Activated naive CD4-positive, alpha-beta T cell treated with anti-CD3 and anti-CD28 coated beads for 36 hours (primary cell): ENCODE results near the gene DOP1B. TPM values are rescaled to one million over a fixed set of nuclear protein-coding genes. Genes with fewer than 3 reads are reported as not detected.
"Not testable (repeated sequence)": the region's sequence is repeated elsewhere in the genome, so short reads cannot be mapped to it uniquely, and the experiment has no call there.

Experiments
- CTCF ChIA-PET: fragments of 350-600 bp; sonication (Branson Sonifier 250); formaldehyde crosslinking; loops from one replicate; lab custom pipeline; 2021; ENCODE audit warnings: antibody characterized with exemption; lab: Charles Lee
- DNase-seq: peaks from one replicate; pipeline ENCODE4 v3.0.0-alpha.2; 2020
- H3K27ac Mint-ChIP-seq: one replicate; pipeline ENCODE4 v1.8.0; 2021; ENCODE audit warnings: mild to moderate bottlenecking, mixed read lengths
- H3K27me3 Mint-ChIP-seq: one replicate; pipeline ENCODE4 v1.8.0; 2021; ENCODE audit warnings: low read depth, mixed read lengths
- H3K36me3 Mint-ChIP-seq: one replicate; pipeline ENCODE4 v1.8.0; 2021; ENCODE audit warnings: low read depth, mixed read lengths
- H3K4me1 Mint-ChIP-seq: one replicate; pipeline ENCODE4 v1.8.0; 2021; ENCODE audit warnings: low read depth, mixed read lengths
- H3K4me3 Mint-ChIP-seq: one replicate; pipeline ENCODE4 v1.8.0; 2021; ENCODE audit warnings: mild to moderate bottlenecking, moderate library complexity, mixed read lengths
- H3K9me3 Mint-ChIP-seq: one replicate; pipeline ENCODE4 v1.8.0; 2021; ENCODE audit warnings: mixed read lengths
- intact Hi-C: fragments of 100-400 bp; cut with micrococcal nuclease; formaldehyde crosslinking; loops from one replicate; pipeline ENCODE4 v1.15.1; 2023
- total RNA-seq, 2 experiments: library from RNA; stranded (reverse); gene quantifications; one replicate each; pipeline ENCODE4 v1.2.3, GENCODE V29; 2021

The DOP1B gene
- total RNA-seq, 2 experiments from 2014 or later: 16.4 to 19.6 TPM

DNA sequence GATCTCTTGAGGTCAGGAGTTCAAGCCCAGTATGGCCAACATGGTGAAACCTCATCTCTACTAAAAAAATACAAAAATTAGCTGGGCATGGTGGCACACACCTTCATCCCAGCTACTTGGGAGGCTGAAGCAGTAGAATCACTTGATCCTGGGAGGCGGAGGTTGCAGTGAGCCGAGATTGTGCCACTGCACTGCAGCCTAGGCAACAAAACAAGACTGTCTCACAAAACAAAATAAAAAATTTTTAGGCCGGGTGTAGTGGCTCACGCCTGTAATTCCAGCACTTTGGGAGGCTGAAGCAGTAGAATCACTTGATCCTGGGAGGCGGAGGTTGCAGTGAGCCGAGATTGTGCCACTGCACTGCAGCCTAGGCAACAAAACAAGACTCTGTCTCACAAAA lies 12.4 kb upstream of the DOP1B start:
- not testable (repeated sequence) for H3K4me3 Mint-ChIP-seq, H3K27ac Mint-ChIP-seq, H3K27me3 Mint-ChIP-seq, DNase-seq, H3K36me3 Mint-ChIP-seq, H3K9me3 Mint-ChIP-seq
- peaks cover 18% of the 10 kb centered on the region for H3K4me1 Mint-ChIP-seq
- CTCF ChIA-PET: interaction anchor here (0.7 to 1.8 kb wide), 3 partner anchors 8 to 116 kb away, joined by 3 to 7 read pairs (median 4); no protein-coding TSS in a partner anchor
- intact Hi-C loops: loop anchor here (10.0 kb wide), 1 partner anchor 561 kb away; no protein-coding TSS in a partner anchor

DNA sequence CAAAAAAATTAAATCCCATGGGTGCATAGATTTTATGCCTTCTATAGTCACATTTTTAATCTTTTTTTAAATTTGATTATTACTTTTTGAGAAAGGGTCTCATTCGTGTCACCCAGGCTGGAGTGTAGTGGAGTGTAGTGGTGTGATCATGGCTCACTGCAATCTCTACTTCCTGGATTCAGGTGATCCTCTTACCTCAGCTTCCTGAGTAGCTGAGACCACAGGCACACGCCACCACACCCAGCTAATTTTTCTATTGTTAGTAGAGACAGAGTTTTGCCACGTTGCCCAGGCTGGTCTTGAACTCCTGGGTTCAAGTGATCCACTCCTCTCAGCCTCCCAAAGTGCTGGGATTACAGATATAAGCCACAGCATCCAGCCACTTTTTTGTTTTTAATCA lies 11.4 kb upstream of the DOP1B start:
- CTCF ChIA-PET: no interaction called here
- Mint-ChIP-seq H3K27ac (no peak overlapping the region), H3K4me3 (no peak overlapping the region), H3K36me3 (peaks cover 6% of the 10 kb centered on the region), H3K4me1 (peaks cover 26% of the 10 kb centered on the region), H3K27me3 (no peaks in the 10 kb centered on the region), H3K9me3 (no peaks in the 10 kb centered on the region)
- DNase-seq: no peak
- intact Hi-C loops: loop anchor here (10.0 kb wide), 1 partner anchor 560 kb away; no protein-coding TSS in a partner anchor

DNA sequence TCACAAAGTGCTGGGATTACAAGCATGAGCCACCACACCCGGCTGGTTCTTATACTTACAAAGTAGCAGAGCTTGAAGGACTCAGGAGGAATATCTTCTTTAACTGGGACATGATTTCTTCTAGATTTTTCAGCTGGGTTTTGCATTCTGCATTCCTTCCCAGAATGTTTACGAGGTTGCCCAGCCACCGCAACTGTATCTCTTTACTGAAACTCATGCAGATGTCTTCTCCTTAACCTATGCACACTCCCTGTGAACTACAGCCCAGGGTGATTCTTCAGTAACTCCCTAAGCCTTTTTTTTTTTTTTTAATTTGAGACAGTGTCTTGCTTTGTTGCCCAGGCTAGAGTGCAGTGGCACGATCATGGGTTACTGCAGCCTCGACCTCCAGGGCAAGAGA lies 8.7 kb upstream of the DOP1B start:
- peaks cover 26% of the 10 kb centered on the region for H3K4me1 Mint-ChIP-seq
- peaks cover 3% of the 10 kb centered on the region for H3K36me3 Mint-ChIP-seq
- intact Hi-C loops: loop anchor here (10.0 kb wide), 1 partner anchor 557 kb away; no protein-coding TSS in a partner anchor
- no peaks in the 10 kb centered on the region for H3K27me3 Mint-ChIP-seq
- H3K27ac Mint-ChIP-seq: no peak overlapping the region
- CTCF ChIA-PET: interaction anchor here (0.7 kb wide), 1 partner anchor 25 kb away, joined by 4 read pairs; no protein-coding TSS in a partner anchor
- no peak for DNase-seq
- H3K9me3 Mint-ChIP-seq: no peaks in the 10 kb centered on the region
- no peak overlapping the region for H3K4me3 Mint-ChIP-seq

DNA sequence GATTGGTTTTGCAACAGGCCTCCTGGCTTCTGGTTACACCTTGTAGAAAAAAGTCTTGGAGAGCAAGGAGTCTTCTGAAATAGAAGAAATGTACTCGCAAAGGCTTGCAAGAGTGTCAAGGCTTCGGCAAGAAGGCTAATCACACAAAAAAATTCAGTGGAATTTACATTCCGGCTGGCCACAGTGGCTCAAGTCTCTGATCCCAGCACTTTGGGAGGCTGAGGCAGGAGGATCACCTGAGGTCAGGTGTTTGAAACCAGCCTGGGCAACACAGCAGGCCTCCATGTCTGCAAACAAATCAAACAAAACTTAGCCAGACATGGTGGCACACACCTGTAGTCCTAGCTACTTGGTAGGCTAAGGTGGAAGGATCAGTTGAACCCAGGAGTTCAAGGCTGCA lies 7.7 kb upstream of the DOP1B start:
- intact Hi-C loops: loop anchor here (10.0 kb wide), 1 partner anchor 556 kb away; no protein-coding TSS in a partner anchor
- H3K27ac Mint-ChIP-seq: no peak overlapping the region
- H3K4me1 Mint-ChIP-seq: peaks cover 30% of the 10 kb centered on the region
- H3K9me3 Mint-ChIP-seq: no peaks in the 10 kb centered on the region
- H3K4me3 Mint-ChIP-seq: no peak overlapping the region
- DNase-seq: no peak
- H3K36me3 Mint-ChIP-seq: peaks cover 3% of the 10 kb centered on the region
- H3K27me3 Mint-ChIP-seq: no peaks in the 10 kb centered on the region
- CTCF ChIA-PET: no interaction called here

DNA sequence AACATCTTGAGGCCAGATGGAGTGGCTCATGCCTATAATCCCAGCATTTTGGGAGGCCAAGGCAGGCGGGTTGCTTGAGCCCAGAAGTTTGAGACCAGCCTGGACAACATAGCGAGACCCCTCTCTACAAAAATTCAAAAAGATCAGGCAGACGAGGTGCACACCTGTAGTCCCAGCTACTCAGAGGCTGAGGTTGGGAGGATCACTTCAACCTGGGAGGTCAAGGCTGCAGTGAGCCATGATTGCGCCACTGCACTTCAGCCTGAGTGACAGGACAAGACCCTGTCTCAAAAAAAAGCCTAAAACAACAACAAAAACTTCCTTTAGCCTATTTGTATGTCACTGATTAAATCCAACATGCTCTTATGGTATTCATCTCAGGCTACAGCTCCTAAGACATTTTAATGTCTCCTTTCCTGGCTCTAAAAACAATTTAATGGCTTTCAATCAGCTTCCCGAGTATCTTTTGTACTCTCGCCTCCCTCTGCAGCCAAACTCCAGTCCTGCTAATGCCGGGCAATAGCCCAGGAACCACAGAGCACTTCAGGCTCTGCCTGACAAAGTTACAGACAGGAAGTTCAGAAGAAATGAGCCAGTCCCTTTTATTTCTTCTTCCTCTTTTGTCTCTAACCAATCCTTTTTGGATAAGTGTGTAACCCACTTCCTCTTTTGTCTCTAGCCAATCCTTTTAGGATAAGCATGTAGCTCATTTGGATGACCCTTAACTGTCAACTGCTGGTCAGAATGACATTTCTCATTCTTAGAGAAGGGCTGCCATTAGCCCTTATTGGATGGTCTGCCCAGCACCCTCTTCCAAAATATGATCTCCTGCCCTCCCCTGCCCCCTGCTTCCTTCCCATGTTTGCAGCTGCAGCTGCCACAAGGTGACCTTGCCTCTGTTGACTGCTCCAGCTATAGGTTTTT lies 6.6 kb upstream of the DOP1B start:
- CTCF ChIA-PET: interaction anchor here (0.6 to 6.5 kb wide), 10 partner anchors 9 to 267 kb away, joined by 3 to 59 read pairs (median 3); no protein-coding TSS in a partner anchor
- peak; percentile 17 for DNase-seq
- Mint-ChIP-seq H3K27ac (peak overlapping the region; percentile 59), H3K27me3 (no peaks in the 10 kb centered on the region), H3K9me3 (no peaks in the 10 kb centered on the region), H3K36me3 (peaks cover 3% of the 10 kb centered on the region), H3K4me3 (no peak overlapping the region), H3K4me1 (peaks cover 30% of the 10 kb centered on the region)
- intact Hi-C loops: loop anchor here (5.0 to 10.0 kb wide), 2 partner anchors 437 to 555 kb away; no protein-coding TSS in a partner anchor

DNA sequence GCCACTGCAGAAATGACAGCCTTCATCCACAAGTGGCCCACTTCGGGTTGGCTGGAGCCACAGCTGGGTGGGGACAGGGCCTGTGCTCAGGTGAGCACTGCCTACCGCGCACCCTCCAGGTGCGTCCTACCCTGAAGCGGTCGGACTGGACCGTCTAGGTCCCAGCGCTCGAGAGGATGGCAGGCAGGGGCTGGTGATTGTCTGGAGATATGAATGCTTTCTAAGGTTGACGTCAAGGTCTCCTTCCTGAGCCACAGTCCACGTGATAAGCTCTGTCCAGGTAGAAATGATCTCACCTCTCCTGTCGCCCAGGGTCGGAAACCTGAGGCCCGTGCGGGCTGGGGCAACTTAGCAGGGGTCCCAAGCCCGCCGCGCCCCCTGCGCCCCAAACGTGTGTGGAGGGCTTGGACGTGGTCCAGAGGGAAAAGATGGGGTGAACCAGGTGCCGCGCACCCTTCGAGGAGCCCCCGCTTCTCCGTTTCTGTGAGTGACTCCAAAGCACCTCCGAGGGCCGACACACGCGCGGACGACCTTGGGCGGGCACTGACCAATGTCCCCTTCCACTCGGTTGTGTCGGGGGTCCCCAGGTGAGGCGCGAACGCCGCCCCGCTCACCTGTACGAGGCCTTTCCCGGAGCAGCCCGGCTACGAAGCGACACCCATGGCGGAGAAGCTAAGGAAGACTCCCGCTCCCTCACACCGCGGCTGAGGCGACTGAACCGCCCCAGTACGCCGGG lies 853 bp upstream of the DOP1B start:
- no peak overlapping the region for H3K27ac Mint-ChIP-seq
- CTCF ChIA-PET: interaction anchor here (0.5 to 6.5 kb wide), 4 partner anchors 12 to 175 kb away, joined by 3 to 59 read pairs (median 4); partner anchors contain the start of gene MORC3
- intact Hi-C loops: loop anchor here (1.0 kb wide), 8 partner anchors 14 to 835 kb away; partner anchors contain the start of genes CBR3, CHAF1B, MORC3 and SETD4
- no peaks in the 10 kb centered on the region for H3K27me3 Mint-ChIP-seq
- peaks cover 3% of the 10 kb centered on the region for H3K36me3 Mint-ChIP-seq
- DNase-seq: peak; percentile 12
- no peaks in the 10 kb centered on the region for H3K9me3 Mint-ChIP-seq
- H3K4me1 Mint-ChIP-seq: peaks cover 17% of the 10 kb centered on the region
- peak overlapping the region; percentile 80 for H3K4me3 Mint-ChIP-seq

DNA sequence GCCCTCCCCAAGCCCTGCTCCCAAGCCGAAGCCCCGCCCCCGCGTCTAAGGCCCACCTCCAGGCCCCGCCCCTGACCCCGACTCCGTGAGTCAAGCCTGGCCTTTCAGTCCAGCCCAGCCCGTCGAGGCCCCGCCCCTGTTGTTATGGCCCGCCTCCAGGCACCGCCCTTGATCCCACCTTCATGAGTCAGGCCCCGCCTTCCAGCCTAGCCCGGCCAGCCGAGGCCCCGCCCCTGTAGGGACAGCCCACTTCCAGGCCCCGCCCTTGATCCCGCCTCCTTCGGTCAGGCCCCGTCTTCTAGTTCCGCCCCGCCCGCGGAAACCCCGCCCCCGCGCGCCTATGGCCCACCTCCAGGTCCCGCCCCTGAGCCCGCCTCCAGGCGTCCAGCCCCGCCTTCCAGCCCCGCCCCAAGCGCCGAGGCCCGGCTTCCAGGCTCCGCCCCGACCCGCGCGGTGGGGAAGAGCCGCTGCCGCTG lies 247 bp upstream of the DOP1B start:
- no peak overlapping the region for H3K27ac Mint-ChIP-seq
- intact Hi-C loops: loop anchor here (1.0 kb wide), 8 partner anchors 15 to 834 kb away; partner anchors contain the start of genes CBR3, CHAF1B, MORC3 and SETD4
- CTCF ChIA-PET: interaction anchor here (0.5 to 6.5 kb wide), 4 partner anchors 13 to 174 kb away, joined by 3 to 59 read pairs (median 4); partner anchors contain the start of gene MORC3
- H3K27me3 Mint-ChIP-seq: no peaks in the 10 kb centered on the region
- H3K36me3 Mint-ChIP-seq: peaks cover 3% of the 10 kb centered on the region
- H3K9me3 Mint-ChIP-seq: no peaks in the 10 kb centered on the region
- peak overlapping the region; percentile 80 for H3K4me3 Mint-ChIP-seq
- DNase-seq: peak; percentile 100
- H3K4me1 Mint-ChIP-seq: peaks cover 13% of the 10 kb centered on the region

DNA sequence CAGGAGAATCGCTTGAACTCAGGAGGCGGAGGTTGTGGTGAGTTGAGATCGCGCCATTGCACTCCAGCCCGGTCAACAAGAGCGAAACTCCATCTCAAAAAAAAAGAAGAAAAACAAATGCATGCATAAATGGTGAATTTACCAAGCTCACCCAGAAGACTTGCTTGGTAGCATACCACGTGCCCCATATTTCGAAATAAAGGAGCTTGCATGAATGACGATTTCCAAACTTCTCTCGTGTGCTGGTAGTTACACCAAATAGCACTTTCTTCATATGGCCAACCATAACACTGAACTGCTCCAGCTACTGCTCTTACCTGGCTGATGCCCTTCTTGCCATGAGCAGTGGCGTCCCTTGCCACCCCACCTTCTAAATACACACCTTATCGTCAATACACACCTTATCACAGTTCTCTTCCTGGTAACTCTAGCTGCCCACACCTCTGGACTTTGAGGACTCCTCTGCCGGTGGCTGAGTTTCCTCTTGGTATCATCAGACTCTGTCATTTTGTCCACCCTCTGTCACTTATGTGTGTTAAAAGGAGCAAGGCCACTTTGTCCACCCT lies 2.8 kb downstream of the DOP1B start:
- DNase-seq: no peak
- intact Hi-C loops: no loop called here
- no peak overlapping the region for H3K4me3 Mint-ChIP-seq

DNA sequence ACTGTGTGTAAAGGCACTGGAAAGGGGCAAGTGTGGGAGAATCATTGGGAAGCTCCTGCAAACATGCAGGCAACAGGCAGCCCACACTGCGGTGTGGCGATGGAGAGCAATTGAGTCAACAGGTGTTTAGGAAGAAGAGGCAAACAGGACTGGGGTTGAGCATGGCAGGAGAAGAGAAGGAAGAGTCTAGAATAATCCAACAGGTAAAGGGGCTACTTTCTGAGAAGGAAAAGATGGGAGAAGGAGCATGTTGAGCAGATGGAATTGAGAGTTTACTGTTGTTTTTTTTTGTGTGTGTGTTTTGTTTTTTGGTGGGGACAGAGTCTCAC lies 4.2 kb downstream of the DOP1B start:
- intact Hi-C loops: no loop called here
- Mint-ChIP-seq H3K9me3 (no peaks in the 10 kb centered on the region), H3K27ac (no peak overlapping the region), H3K4me1 (peaks cover 15% of the 10 kb centered on the region), H3K27me3 (no peaks in the 10 kb centered on the region), H3K36me3 (peaks cover 5% of the 10 kb centered on the region), H3K4me3 (no peak overlapping the region)
- no peak for DNase-seq
- CTCF ChIA-PET: no interaction called here

More for the DNA sequence above, 2.8 kb downstream of the DOP1B start:
- Mint-ChIP-seq H3K36me3 (peaks cover 3% of the 10 kb centered on the region), H3K9me3 (no peaks in the 10 kb centered on the region), H3K4me1 (peaks cover 15% of the 10 kb centered on the region), H3K27me3 (no peaks in the 10 kb centered on the region), H3K27ac (no peak overlapping the region)
- CTCF ChIA-PET: interaction anchor here (0.6 to 1.2 kb wide), 3 partner anchors 14 to 171 kb away, joined by 3 to 5 read pairs (median 4); no protein-coding TSS in a partner anchor

DNA sequence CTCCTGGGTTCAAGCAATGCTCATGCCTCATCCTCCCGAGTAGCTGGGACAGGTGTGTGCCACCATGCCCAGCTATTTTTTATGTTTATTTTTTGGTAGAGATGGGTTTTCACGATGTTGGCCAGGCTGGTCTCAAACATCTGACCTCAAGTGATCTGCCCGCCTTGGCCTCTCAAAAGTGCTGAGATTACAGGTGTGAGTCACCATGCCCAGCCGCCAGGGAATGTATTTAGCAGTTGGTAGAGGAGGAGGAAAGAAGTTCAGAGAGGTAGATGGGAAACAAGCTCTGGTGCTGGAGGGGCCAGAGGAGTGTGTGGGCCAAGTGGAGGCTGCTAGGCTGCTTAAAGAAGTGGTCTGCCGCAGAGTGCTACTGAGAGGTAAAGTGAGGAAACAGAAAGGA lies 6.0 kb downstream of the DOP1B start:
- Mint-ChIP-seq H3K27ac (no peak overlapping the region), H3K27me3 (no peaks in the 10 kb centered on the region), H3K4me1 (peaks cover 12% of the 10 kb centered on the region), H3K9me3 (no peaks in the 10 kb centered on the region), H3K36me3 (peaks cover 8% of the 10 kb centered on the region), H3K4me3 (no peak overlapping the region)
- CTCF ChIA-PET: interaction anchor here (0.6 to 2.3 kb wide), 2 partner anchors 21 to 231 kb away, joined by 3 to 10 read pairs; no protein-coding TSS in a partner anchor
- intact Hi-C loops: no loop called here
- DNase-seq: no peak
